ENCODE results near the gene RGS6.

RGS6 gene

GRCh38 chr14:72402377-72402772 lies 470.1 kb downstream of the RGS6 start:
- no peak for DNase-seq (ENCODE audit: low read depth)

- no peak for DNase-seq (ENCODE audit: low read depth)
These were observed 472.0 kb downstream of the RGS6 start for GRCh38 chr14:72404106-72404774.

- no peak for DNase-seq (ENCODE audit: low read depth)
These were observed 472.8 kb downstream of the RGS6 start for GRCh38 chr14:72404998-72405397.

- no peak for DNase-seq (ENCODE audit: low read depth)
These were observed 475.8 kb downstream of the RGS6 start for GRCh38 chr14:72408020-72408419.

- DNase-seq (ENCODE audit: low read depth): no peak
These were observed 476.8 kb downstream of the RGS6 start for GRCh38 chr14:72409047-72409446.

GRCh38 chr14:72416081-72416849 lies 484.0 kb downstream of the RGS6 start:
- no peak for DNase-seq (ENCODE audit: low read depth)

GRCh38 chr14:72416892-72417291 lies 484.7 kb downstream of the RGS6 start:
- DNase-seq (ENCODE audit: low read depth): no peak

GRCh38 chr14:72418806-72419205 lies 486.6 kb downstream of the RGS6 start:
- no peak for DNase-seq (ENCODE audit: low read depth)

- DNase-seq (ENCODE audit: low read depth): no peak
These were observed 487.1 kb downstream of the RGS6 start for GRCh38 chr14:72419226-72419775.

- DNase-seq (ENCODE audit: low read depth): peak; percentile 39
These were observed 488.7 kb downstream of the RGS6 start for GRCh38 chr14:72420749-72421474.

GRCh38 chr14:72423957-72424356 lies 491.7 kb downstream of the RGS6 start:
- DNase-seq (ENCODE audit: low read depth): no peak

GRCh38 chr14:72430457-72430856 lies 498.2 kb downstream of the RGS6 start:
- DNase-seq (ENCODE audit: low read depth): no peak

GRCh38 chr14:72432748-72433147 lies 500.5 kb downstream of the RGS6 start:
- no peak for DNase-seq (ENCODE audit: low read depth)

GRCh38 chr14:72433511-72433910 lies 501.3 kb downstream of the RGS6 start:
- no peak for DNase-seq (ENCODE audit: low read depth)

GRCh38 chr14:72434856-72435255 lies 502.6 kb downstream of the RGS6 start:
- no peak for DNase-seq (ENCODE audit: low read depth)

GRCh38 chr14:72439707-72440106 lies 507.5 kb downstream of the RGS6 start:
- no peak for DNase-seq (ENCODE audit: low read depth)

- no peak for DNase-seq (ENCODE audit: low read depth)
These were observed 511.0 kb downstream of the RGS6 start for GRCh38 chr14:72443256-72443655.

- no peak for DNase-seq (ENCODE audit: low read depth)
These were observed 511.8 kb downstream of the RGS6 start for GRCh38 chr14:72443991-72444441.

GRCh38 chr14:72444701-72445100 lies 512.5 kb downstream of the RGS6 start:
- no peak for DNase-seq (ENCODE audit: low read depth)

GRCh38 chr14:72448212-72448611 lies 516.0 kb downstream of the RGS6 start:
- no peak for DNase-seq (ENCODE audit: low read depth)

GRCh38 chr14:72450473-72451044 lies 518.3 kb downstream of the RGS6 start:
- DNase-seq (ENCODE audit: low read depth): no peak

All from HS-27A (cell line).